GM23248 (cell line): ENCODE results near the gene ERC2. TPM values are rescaled to one million over a fixed set of nuclear protein-coding genes. Genes with fewer than 3 reads are reported as not detected.

Source experiments
- DNase-seq: peaks from one replicate; pipeline ENCODE4 v3.0.0-alpha.2; 2015
- H2AFZ ChIP-seq: fragments of 200-600 bp; sonication (generic); 2 replicates; pipeline ENCODE4 v1.6.1; 2016; ENCODE audit warnings: antibody characterized with exemption
- H3F3A ChIP-seq: fragments of 200-600 bp; sonication (generic); 2 replicates; pipeline ENCODE4 v1.6.1; 2016; ENCODE audit warnings: mild to moderate bottlenecking, antibody characterized with exemption, mixed run types; ENCODE audit not compliant: insufficient read depth
- H3K27ac ChIP-seq: fragments of 200-600 bp; sonication (generic); 2 replicates; pipeline ENCODE4 v1.5.1; 2016; ENCODE audit warnings: mild to moderate bottlenecking
- H3K27me3 ChIP-seq: fragments of 200-600 bp; sonication (generic); replicated peaks from 2 replicates; pipeline ENCODE4 v1.6.1; 2016; ENCODE audit warnings: mild to moderate bottlenecking; ENCODE audit not compliant: insufficient read depth
- H3K36me3 ChIP-seq: fragments of 200-600 bp; sonication (generic); 2 replicates; pipeline ENCODE4 v1.6.1; 2016; ENCODE audit warnings: low read depth, mild to moderate bottlenecking
- H3K4me1 ChIP-seq: fragments of 200-600 bp; sonication (generic); 2 replicates; pipeline ENCODE4 v1.6.1; 2016; ENCODE audit warnings: mild to moderate bottlenecking; ENCODE audit not compliant: insufficient read depth
- H3K4me2 ChIP-seq: fragments of 200-600 bp; sonication (generic); one replicate; pipeline ENCODE4 v1.6.1; 2016; ENCODE audit warnings: mild to moderate bottlenecking; ENCODE audit not compliant: unreplicated experiment
- H3K4me3 ChIP-seq: fragments of 200-600 bp; sonication (generic); 2 replicates; pipeline ENCODE4 v1.5.1; 2016; ENCODE audit warnings: mild to moderate bottlenecking
- H3K79me2 ChIP-seq: fragments of 200-600 bp; sonication (generic); 2 replicates; pipeline ENCODE4 v1.6.1; 2016; ENCODE audit warnings: mild to moderate bottlenecking; ENCODE audit not compliant: insufficient read depth
- H3K9ac ChIP-seq: fragments of 200-600 bp; sonication (generic); 2 replicates; pipeline ENCODE4 v1.6.1; 2016; ENCODE audit warnings: mild to moderate bottlenecking
- H3K9me2 ChIP-seq: fragments of 200-600 bp; sonication (generic); 2 replicates; pipeline ENCODE4 v1.6.1; 2016; ENCODE audit warnings: mixed run types, mild to moderate bottlenecking, moderate library complexity; ENCODE audit not compliant: insufficient read depth
- H3K9me3 ChIP-seq: fragments of 200-600 bp; sonication (generic); one replicate; pipeline ENCODE4 v1.6.1; 2017; ENCODE audit warnings: low read depth
- H4K20me1 ChIP-seq: fragments of 200-600 bp; sonication (generic); 2 replicates; pipeline ENCODE4 v1.6.0; 2016; ENCODE audit not compliant: insufficient read depth
- EZH2 ChIP-seq: fragments of 200-600 bp; sonication (generic); IDR thresholded peaks from 2 replicates; pipeline ENCODE4 v1.6.1; 2018; ENCODE audit warnings: antibody characterized with exemption, mild to moderate bottlenecking; ENCODE audit not compliant: insufficient read depth, poor library complexity, severe bottlenecking
- EZH2phosphoT487 ChIP-seq: fragments of 200-600 bp; sonication (generic); IDR thresholded peaks from 2 replicates; pipeline ENCODE4 v1.6.1; 2018; ENCODE audit warnings: antibody characterized with exemption, moderate library complexity, mild to moderate bottlenecking, low read depth; ENCODE audit not compliant: insufficient read depth
- WGBS, 2 experiments: methylation state at CpG; one replicate each; pipeline ENCODE4 v1.1.6; 2015 to 2017; ENCODE audit warnings: low lambda C conversion rate in 2 of 2, low coverage in 1 of 2; ENCODE audit errors: missing lambda C conversion rate in 2 of 2; 5-methylcytosine and 5-hydroxymethylcytosine counted together
- in situ Hi-C: fragments of 300-500 bp; cut with MboI; formaldehyde crosslinking; loops from 2 replicates; pipeline ENCODE4 v1.15.0; 2020
- polyA plus RNA-seq: library from polyadenylated mRNA; unstranded; fragments of >200 nt; fragmentation: Nextera tagmentation; extraction: Ambion mirVana; gene quantifications from 2 replicates; pipeline ENCODE4 v1.2.1, GENCODE V29; 2016
- total RNA-seq: library from RNA; depleted of rRNA; stranded (reverse); fragments of >200 nt; shearing (Covaris generic); gene quantifications from 2 replicates; pipeline ENCODE4 v1.2.3, GENCODE V29; 2014

Gene ERC2
- total and polyA plus RNA-seq, 2 experiments from 2014 or later = not detected

DNA sequence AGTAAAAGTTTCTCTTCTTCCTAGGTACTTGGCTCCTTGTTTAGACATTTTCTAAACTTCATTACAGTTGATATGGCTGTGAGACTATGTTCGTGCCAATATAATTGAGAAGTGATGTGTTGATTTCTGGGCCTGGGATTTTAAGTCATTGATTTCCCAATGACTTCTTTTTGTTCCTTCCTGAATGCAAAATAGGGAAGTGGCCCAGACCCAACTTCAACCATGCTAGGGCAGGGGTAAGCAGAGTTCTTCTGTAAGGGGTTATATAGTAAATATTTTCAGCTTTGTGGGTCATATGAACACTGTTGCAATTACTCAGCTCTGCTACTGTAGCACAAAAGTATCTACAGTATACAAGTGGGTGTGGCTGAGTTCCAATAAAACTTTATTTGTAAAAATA, 661.1 kb downstream of the ERC2 start:
- H3K27ac ChIP-seq = no peak overlapping the region
- H3K4me1 ChIP-seq = no peaks in the 10 kb centered on the region
- in situ Hi-C loops = no loop called here
- H3F3A ChIP-seq = no peaks in the 10 kb centered on the region
- H3K9ac ChIP-seq = no peak overlapping the region
- WGBS, 2 experiments = 35 to 38% methylated on average over 1 of the region's 1 CpG
- H3K9me3 ChIP-seq = no peaks in the 10 kb centered on the region
- peaks cover 3% of the 10 kb centered on the region for H3K27me3 ChIP-seq
- no peak overlapping the region for H3K4me2 ChIP-seq
- no peaks in the 10 kb centered on the region for H3K79me2 ChIP-seq
- H4K20me1 ChIP-seq = no peaks in the 10 kb centered on the region
- no peaks in the 10 kb centered on the region for H3K9me2 ChIP-seq
- TF ChIP-seq EZH2 (no peak), EZH2phosphoT487 (no peak)
- H3K4me3 ChIP-seq = no peak overlapping the region
- no peak for DNase-seq
- H3K36me3 ChIP-seq = no peaks in the 10 kb centered on the region
- H2AFZ ChIP-seq = no peak overlapping the region

DNA sequence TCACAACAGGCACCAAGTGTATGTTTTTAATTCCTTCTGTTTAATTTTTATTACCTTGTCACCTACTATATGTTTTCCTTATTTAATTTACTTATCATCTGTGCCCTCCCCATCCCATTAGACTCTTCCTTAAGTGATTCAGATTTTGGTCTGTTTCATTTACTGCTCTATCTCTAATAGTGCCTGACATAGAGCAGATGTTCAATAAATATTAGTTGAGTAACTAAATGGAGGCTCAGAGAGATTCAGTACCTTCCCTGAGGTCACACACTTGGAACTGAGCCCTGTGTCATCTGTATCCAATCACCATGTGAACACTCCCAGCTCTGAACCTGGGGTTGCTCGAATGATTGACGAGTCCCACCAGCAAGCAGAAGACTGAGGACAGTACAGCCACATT, 663.1 kb downstream of the ERC2 start:
- no peak for TF ChIP-seq EZH2
- TF ChIP-seq EZH2phosphoT487 = no peak
- Histone ChIP-seq H3K4me3 (no peak overlapping the region), H3K27ac (no peak overlapping the region)

DNA sequence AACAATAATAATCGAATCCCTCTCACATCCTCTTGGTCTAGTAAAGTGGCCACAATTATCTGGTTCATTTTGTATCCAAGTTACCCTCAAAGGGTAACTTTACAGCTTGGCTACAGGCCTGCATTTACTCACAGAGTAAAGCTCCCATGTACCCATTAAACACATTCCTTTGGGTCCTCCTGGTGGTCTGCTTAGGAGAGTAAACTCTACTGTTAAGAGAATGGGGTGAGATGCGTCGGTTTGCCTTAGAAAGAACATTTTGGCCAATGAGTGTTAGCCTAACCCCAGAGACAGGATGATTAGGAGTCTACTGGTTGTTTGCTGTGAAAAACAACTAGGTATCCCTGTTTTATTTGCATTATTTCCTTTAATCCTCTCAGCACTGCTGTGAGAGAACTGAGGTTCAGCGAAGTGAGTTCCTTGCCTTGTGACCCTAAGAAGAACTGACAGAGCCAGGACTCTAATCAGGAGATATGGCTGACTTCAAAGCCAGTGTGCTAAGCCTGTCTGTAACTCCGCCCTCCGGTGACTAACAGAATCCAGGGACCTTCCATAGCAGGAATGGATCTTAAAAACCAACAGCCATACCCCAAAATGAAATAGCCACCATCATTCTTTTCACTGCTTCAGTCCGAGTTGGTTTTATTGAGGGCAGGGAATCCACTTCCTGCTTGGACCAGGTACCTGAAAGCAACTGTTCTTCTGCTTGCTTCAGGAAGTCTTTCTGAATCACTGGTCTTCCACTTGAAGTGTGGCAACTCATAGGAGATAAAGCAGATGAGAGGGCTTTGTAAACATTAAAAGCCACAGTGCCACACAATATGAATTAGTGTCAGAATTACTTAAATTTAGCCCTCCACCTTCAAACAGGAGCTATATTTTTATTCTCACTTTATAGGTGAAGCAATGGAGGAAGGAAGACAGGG, 663.8 kb downstream of the ERC2 start:
- DNase-seq = no peak
- H3K9me2 ChIP-seq = no peaks in the 10 kb centered on the region
- no peaks in the 10 kb centered on the region for H4K20me1 ChIP-seq
- in situ Hi-C loops = no loop called here
- H3K4me3 ChIP-seq = no peak overlapping the region
- WGBS, 2 experiments = 30 to 36% methylated on average over 7 of the region's 7 CpGs
- no peak for TF ChIP-seq EZH2
- TF ChIP-seq EZH2phosphoT487 = no peak
- no peaks in the 10 kb centered on the region for H3K4me1 ChIP-seq
- H2AFZ ChIP-seq = no peak overlapping the region
- H3K27ac ChIP-seq = no peak overlapping the region
- no peaks in the 10 kb centered on the region for H3F3A ChIP-seq
- no peaks in the 10 kb centered on the region for H3K36me3 ChIP-seq
- no peaks in the 10 kb centered on the region for H3K79me2 ChIP-seq
- no peak overlapping the region for H3K4me2 ChIP-seq
- H3K9ac ChIP-seq = no peak overlapping the region
- H3K27me3 ChIP-seq = no peaks in the 10 kb centered on the region
- no peaks in the 10 kb centered on the region for H3K9me3 ChIP-seq

More for the DNA sequence above, 663.1 kb downstream of the ERC2 start:
- 31 to 35% methylated on average over 2 of the region's 2 CpGs for WGBS, 2 experiments
- Histone ChIP-seq H3K79me2 (no peaks in the 10 kb centered on the region), H3K36me3 (no peaks in the 10 kb centered on the region), H3K27me3 (no peaks in the 10 kb centered on the region), H4K20me1 (no peaks in the 10 kb centered on the region), H3K4me2 (no peak overlapping the region), H3K4me1 (no peaks in the 10 kb centered on the region), H2AFZ (no peak overlapping the region), H3F3A (no peaks in the 10 kb centered on the region), H3K9me2 (no peaks in the 10 kb centered on the region), H3K9ac (no peak overlapping the region), H3K9me3 (no peaks in the 10 kb centered on the region)
- no peak for DNase-seq
- in situ Hi-C loops = no loop called here

GRCh38 chr3:55802816-55803215, 665.5 kb downstream of the ERC2 start:
- Histone ChIP-seq H4K20me1 (no peaks in the 10 kb centered on the region), H3K9me2 (no peaks in the 10 kb centered on the region), H3K36me3 (no peaks in the 10 kb centered on the region), H3K9me3 (no peaks in the 10 kb centered on the region), H3K27ac (no peak overlapping the region), H2AFZ (no peak overlapping the region), H3K4me3 (no peak overlapping the region), H3K4me1 (no peaks in the 10 kb centered on the region), H3F3A (no peaks in the 10 kb centered on the region), H3K79me2 (no peaks in the 10 kb centered on the region), H3K27me3 (no peaks in the 10 kb centered on the region), H3K9ac (no peak overlapping the region), H3K4me2 (no peak overlapping the region)
- no peak for TF ChIP-seq EZH2
- no peak for TF ChIP-seq EZH2phosphoT487
- DNase-seq = no peak
- in situ Hi-C loops = no loop called here
- 71 to 74% methylated on average over 4 of the region's 4 CpGs for WGBS, 2 experiments
